Tibial nerve (tissue), 4 donors: ENCODE data around the gene AQP11. TPM values are rescaled to one million over a fixed set of nuclear protein-coding genes. Genes with fewer than 3 reads are reported as not detected.

ENCODE experiments used
- small RNA-seq: library from RNA; depleted of rRNA; stranded (forward); fragments of <200 nt; gene quantifications from one replicate; pipeline ENCODE3, GENCODE V24; 2016
- total RNA-seq, 4 donors: library from RNA; depleted of rRNA; stranded (reverse); fragments of >200 nt; gene quantifications; one replicate each; pipeline ENCODE4 v1.1.0, GENCODE V29; 2016

AQP11 gene
- total RNA-seq, 4 donors from 2014 or later: 0.78 to 3.3 (median 1.6) TPM

Small RNAs within 50 kb of the gene (small RNA-seq; reads per million reads assigned to genes)
- not detected for gene RNU7-59P

Other genes with a start within 250 kb of the AQP11 start
- 10 to 100 TPM; 13.9 to 28.5 (median 25.4) TPM for gene PAK1, start 115.9 kb upstream of the AQP11 start, total RNA-seq
- gene CLNS1A, start 47.8 kb downstream of the AQP11 start, total RNA-seq: 10 to 100 TPM; 56.7 to 92.3 (median 68.9) TPM
- gene RSF1, start 230.8 kb downstream of the AQP11 start, total RNA-seq: 100 to 1,000 TPM in 1 of 4 donors, 10 to 100 TPM in 3; 69.3 to 127 (median 77.0) TPM
- 10 to 100 TPM; 17.1 to 48.6 (median 27.6) TPM for gene AAMDC, start 231.2 kb downstream of the AQP11 start, total RNA-seq